NT2/D1 (cell line): Measurements from ENCODE around the gene SHD.

ENCODE experiments used
- SUZ12 ChIP-seq: IDR thresholded peaks from 2 replicates; pipeline ENCODE4 v1.6.1; 2011; ENCODE audit not compliant: insufficient read length, insufficient read depth; ENCODE audit errors: extremely low read depth
- YY1 ChIP-seq: IDR thresholded peaks from 2 replicates; pipeline ENCODE4 v1.6.1; 2011; ENCODE audit not compliant: insufficient read length, insufficient read depth
- ZNF274 ChIP-seq: IDR thresholded peaks from 2 replicates; pipeline ENCODE4 v1.6.1; 2011; ENCODE audit warnings: mild to moderate bottlenecking, low read depth, low read length

DNA sequence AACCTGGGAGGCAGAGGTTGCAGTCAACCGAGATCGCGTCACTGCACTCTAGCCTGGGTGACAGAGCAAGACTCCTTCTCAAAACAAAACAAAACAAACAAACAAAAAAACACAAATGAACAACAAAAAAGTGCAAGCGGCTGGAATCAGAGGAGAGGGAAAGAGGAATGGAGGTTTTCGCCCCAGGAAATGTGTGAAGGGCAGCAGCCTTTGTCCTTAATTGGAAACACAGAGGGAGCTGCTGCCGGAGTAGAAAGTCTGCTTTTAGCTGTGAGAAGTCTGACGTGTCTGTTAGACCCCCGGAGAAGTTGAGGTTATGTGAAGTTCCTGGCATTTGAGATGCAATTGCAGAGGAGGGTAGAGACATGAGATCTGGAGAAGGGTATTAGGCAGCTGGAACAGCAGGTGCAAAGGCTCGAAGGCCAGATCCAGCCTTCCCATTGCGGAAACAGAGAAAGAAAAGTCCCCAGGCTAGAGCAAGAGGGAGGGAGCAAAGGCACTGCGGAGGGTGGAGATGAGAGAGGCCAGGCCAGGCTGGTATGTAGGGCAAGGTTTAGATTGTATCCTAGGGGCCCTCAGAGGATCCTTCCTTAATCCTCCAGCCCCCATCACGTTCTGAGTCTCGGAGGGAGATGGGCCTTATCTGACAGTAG lies 22.6 kb downstream of the SHD start:
- TF ChIP-seq SUZ12 (no peak), ZNF274 (no peak), YY1 (no peak)
